ENCODE measurements around the gene CLSTN2.

- no peak for TF ChIP-seq CTCF (IDR thresholded peaks at IDR 0.05; ENCODE audit: control extremely low read depth in 1 of 3, insufficient read depth in 1 of 3, low read depth in 1 of 3, low read length in 3 of 3)
- no peak for TF ChIP-seq TCF12 (IDR thresholded peaks at IDR 0.05; ENCODE audit: low read depth, low read length)
- no peak for TF ChIP-seq RXRA (IDR thresholded peaks at IDR 0.05; ENCODE audit: insufficient read depth, low read depth, low read length)
- TF ChIP-seq JUN (IDR thresholded peaks at IDR 0.05; ENCODE audit: low read depth, low read length), result no peak
- no peak for TF ChIP-seq JUND (IDR thresholded peaks at IDR 0.05; ENCODE audit: low read length)
- TF ChIP-seq GABPA (IDR thresholded peaks at IDR 0.05; ENCODE audit: borderline replicate concordance, insufficient read depth, low read length), result no peak
- TF ChIP-seq EZH2 (IDR thresholded peaks at IDR 0.05; ENCODE audit: low read depth, low read length, severe bottlenecking), result no peak
Measured at GRCh38 chr3:140249188-140249587, 314.2 kb downstream of the CLSTN2 start.

Measured in H1 (cell line).